LNCaP clone FGC (cell line): Measurements from ENCODE around the gene RMC1.
"Not testable (repeated sequence)": the region's sequence is repeated elsewhere in the genome, so short reads cannot be mapped to it uniquely, and the experiment has no call there.

Experiments used
- DNase-seq: peaks from one replicate; pipeline ENCODE4 v3.0.0-alpha.2; 2011; ENCODE audit warnings: low read depth
- H3K4me3 ChIP-seq: 2 replicates; pipeline ENCODE4 v1.5.1; 2011; ENCODE audit warnings: mild to moderate bottlenecking, low read depth, low read length, control low read depth
- CTCF ChIP-seq: IDR thresholded peaks from 2 replicates; pipeline ENCODE4 v1.5.1; 2012; ENCODE audit warnings: mild to moderate bottlenecking; ENCODE audit not compliant: control insufficient read depth, insufficient read depth; ENCODE audit errors: extremely low read depth

RMC1 gene

GRCh38 chr18:23556145-23556780, 53.0 kb downstream of the RMC1 start:
- no peak overlapping the region for H3K4me3 ChIP-seq
- no peak for TF ChIP-seq CTCF
- no peak for DNase-seq

GRCh38 chr18:23557511-23557910, 54.2 kb downstream of the RMC1 start:
- not testable (repeated sequence) for DNase-seq, H3K4me3 ChIP-seq

GRCh38 chr18:23560186-23560585, 56.9 kb downstream of the RMC1 start:
- no peak for TF ChIP-seq CTCF
- DNase-seq, result no peak
- H3K4me3 ChIP-seq, result no peak overlapping the region

- no peak overlapping the region for H3K4me3 ChIP-seq
- DNase-seq, result no peak
- TF ChIP-seq CTCF, result no peak
Measured at GRCh38 chr18:23563377-23564043, 60.2 kb downstream of the RMC1 start.

GRCh38 chr18:23565916-23566547, 62.7 kb downstream of the RMC1 start:
- no peak overlapping the region for H3K4me3 ChIP-seq
- TF ChIP-seq CTCF, result no peak
- no peak for DNase-seq

- TF ChIP-seq CTCF, result no peak
- DNase-seq, result no peak
- H3K4me3 ChIP-seq, result no peak overlapping the region
Measured at GRCh38 chr18:23567671-23568070, 64.4 kb downstream of the RMC1 start.

- no peak for TF ChIP-seq CTCF
- DNase-seq, result no peak
- H3K4me3 ChIP-seq, result peak overlapping the region; percentile 0; the same call in 1 of the 2 replicates
Measured at GRCh38 chr18:23568281-23569138, 65.2 kb downstream of the RMC1 start.
